ENCODE data around the gene RASGRP1.

RASGRP1 gene

DNA sequence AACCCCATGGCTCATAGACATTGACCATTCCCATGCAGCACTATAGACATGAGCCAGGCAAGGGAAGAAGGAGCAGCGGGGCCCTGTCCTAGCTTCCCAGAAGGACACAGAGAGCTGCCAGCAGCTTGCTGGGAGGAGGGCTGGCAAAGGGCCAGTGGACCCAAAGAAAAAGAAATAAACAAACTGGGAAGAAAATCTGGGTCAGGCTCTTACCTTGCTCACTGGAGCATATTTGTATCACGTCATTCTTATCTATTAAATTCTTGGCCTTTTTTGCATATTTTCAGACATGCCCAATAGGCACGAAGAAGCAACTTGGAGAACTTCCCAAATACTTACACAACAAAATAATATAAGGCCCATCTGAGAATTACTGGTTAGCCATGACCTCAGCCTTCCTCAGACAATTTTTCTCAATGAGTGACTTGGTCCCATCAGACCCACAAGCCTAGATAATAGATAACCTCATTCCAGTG is 28.4 kb downstream of the RASGRP1 start:
- no peak for DNase-seq (ENCODE audit: low read depth, low spot score)

DNA sequence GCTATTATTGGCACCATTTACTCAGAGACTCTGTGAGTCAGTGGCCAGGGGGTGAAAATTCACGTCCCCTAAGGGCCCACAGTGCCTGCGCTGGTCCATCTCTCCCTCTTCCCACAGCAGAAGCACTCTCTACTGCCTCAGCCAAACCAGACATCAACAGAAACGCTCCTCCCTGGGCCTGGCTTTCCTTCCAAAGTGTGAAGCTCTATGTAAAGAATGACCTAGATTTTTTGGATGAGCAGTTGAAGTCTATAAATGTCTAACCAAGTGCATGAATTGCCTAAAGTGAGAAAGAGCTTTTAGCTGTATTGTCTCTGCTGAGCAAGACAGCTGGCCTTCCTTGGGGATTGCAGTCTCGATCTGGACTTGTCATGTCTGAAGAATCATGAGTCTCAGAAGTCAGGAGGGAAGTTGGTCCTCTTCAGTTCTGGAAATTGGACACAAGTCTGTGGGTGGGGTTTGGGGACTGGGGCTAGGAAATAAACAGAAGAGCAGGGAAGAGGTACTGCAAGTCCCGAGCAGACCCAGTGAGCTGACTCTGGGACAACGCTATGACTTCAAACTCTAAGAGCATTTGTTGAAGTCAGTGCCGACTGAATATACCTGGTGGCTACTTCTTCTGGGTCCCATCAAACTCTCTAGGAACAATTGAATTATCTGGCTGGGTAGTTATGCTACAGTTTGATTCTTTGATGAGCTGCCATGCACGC is 29.0 kb downstream of the RASGRP1 start:
- DNase-seq (ENCODE audit: low read depth, low spot score): no peak

- DNase-seq (ENCODE audit: low read depth, low spot score): no peak
Measured at GRCh38 chr15:38534691-38535090, 29.9 kb downstream of the RASGRP1 start.

DNA sequence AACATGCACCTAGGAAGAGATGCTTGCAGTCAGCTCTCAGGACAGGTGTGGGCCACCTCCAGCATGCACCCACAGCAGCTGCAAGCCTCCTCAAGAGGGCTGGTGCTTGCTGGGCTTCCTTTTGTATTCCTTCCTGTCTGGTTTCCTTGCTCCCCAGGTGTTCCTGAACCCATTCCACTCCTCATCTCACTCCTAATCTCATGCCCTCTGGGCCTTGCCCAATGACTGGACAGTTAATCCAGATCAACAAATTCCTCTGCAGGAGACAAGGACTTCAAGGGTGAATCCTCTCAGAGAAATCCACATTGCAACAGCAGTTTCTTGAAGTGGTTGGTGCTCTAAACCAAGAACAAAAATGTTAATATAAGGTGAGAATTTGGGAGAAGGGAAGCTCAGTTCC is 30.7 kb downstream of the RASGRP1 start:
- DNase-seq (ENCODE audit: low read depth, low spot score): no peak

DNA sequence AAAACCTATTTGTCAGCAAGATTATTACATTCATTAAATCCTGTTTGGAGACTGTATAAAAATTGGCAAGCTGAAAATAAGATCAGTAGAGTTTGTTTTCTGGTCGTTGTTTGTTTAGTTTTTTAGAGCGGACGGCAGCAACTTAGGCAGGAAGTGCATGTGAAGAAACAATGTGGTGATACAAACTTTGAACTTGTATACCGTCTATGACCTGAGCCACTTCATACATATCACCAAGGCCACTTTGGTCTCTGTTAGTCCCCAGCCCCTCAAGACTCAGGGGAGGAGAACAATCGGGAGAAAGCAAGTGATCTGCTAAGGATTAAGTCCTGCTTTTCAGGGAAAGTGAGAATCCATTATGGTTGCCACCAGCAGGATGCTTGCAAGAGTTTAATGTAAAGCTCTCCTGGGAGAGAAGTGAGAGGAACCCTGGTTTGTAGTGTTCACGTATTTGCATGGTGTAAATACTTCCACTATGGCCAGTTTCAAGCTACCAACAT is 31.1 kb downstream of the RASGRP1 start:
- no peak for DNase-seq (ENCODE audit: low read depth, low spot score)

GRCh38 chr15:38532728-38533127 is 31.9 kb downstream of the RASGRP1 start:
- no peak for DNase-seq (ENCODE audit: low read depth, low spot score)

DNA sequence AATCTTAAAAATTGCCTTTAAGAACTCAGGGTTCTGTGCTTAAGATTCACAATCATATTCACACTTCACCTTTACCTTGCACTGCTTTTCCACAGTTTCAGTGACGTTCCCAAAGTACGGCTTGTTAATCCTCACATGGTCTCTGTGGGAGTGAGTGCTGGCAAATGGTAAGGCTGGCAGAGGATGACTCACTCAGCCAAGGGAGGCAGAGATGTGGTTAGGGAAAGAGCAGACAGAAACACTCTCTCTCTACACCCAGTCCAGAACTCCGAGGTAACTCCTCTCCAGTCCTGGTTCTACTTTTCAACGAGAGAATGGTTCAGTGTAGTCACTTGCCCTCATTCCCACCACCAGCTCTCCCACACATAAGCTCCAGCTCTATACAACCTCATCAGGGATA is 33.1 kb downstream of the RASGRP1 start:
- DNase-seq (ENCODE audit: low read depth, low spot score): no peak

DNA sequence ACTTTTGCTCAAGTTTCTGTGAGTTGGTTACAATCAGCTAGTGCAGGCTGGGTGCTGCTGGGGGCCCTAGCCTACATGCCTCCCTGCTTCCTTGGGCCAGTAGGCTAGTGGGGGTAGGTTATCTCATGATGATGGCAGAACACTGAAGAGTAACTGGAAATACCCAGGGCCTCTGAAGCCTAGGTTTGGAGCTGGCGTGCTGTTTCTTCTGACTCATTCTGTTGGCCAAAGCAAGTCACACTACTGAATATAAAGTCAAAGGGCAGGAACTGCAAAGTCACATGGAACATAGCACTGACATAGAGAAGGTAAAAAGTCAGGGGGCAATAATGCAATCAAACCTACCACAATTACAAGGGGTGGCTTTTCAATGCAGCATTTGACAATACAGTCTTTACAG is 34.5 kb downstream of the RASGRP1 start:
- no peak for DNase-seq (ENCODE audit: low read depth, low spot score)

DNA sequence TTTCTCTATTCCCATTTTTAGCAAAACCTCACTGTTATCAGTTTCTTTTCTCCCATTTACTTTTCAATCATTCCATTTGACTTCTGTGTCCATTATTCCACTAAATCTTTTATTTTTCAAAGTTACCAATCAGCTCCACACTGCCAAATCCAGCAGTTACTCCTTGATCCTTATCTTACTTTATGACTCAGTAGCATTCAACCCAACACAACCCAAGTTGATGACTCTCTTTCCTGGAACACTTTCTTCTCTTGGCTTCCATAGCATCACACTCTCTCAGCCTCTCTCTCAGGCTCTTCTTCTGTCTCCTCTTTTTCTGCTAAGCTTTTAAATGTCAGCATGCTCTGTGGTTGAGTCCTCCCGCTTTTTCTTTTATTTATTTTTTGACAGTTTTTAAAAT is 36.3 kb downstream of the RASGRP1 start:
- DNase-seq (ENCODE audit: low read depth, low spot score): no peak

- no peak for DNase-seq (ENCODE audit: low read depth, low spot score)
Measured at GRCh38 chr15:38526158-38526557, 38.5 kb downstream of the RASGRP1 start.

- DNase-seq (ENCODE audit: low read depth, low spot score): no peak
Measured at GRCh38 chr15:38525489-38525888, 39.1 kb downstream of the RASGRP1 start.

- DNase-seq (ENCODE audit: low read depth, low spot score): no peak
Measured at GRCh38 chr15:38524156-38524555, 40.5 kb downstream of the RASGRP1 start.

DNA sequence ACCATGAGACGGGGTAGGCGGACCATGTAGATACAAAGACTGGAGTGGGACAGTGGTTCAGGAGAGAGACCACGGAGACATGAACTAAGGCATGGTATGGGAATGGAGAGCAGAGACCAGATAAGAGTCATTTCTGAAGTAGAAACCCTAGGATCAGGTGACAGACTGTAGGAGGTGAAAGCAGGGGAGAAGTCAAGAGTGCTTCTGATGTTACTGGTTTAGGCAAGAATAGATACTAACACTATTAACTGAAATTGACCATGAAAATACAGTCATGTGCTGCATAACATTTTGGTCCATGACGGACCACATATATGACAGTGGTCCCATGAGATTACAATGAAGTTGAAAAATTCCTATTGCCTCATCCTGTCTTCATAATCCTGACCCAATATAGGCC is 41.7 kb downstream of the RASGRP1 start:
- DNase-seq (ENCODE audit: low read depth, low spot score): no peak

DNA sequence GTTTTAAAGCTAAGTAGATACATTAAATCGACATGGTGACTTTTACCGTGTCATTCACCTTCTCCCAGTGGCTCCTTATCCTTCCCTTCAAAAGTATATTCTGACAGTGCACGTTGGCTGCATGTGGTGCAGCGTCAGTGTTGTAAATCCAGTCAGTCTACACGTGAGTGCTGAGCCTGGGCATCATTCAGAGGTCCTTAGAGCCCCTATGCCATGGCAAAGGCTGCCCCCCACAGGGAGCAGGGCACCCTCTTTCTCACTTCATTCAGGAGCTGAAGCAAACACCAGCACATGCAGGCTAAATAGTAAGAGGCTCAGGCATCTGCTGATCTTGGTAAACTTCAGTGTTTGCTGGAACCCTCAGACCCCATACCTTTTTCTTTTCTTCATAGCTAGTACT is 43.3 kb downstream of the RASGRP1 start:
- DNase-seq (ENCODE audit: low read depth, low spot score): no peak

- DNase-seq (ENCODE audit: low read depth, low spot score): no peak
Measured at GRCh38 chr15:38520035-38520434, 44.6 kb downstream of the RASGRP1 start.

GRCh38 chr15:38518084-38518483 is 46.5 kb downstream of the RASGRP1 start:
- DNase-seq (ENCODE audit: low read depth, low spot score): no peak

DNA sequence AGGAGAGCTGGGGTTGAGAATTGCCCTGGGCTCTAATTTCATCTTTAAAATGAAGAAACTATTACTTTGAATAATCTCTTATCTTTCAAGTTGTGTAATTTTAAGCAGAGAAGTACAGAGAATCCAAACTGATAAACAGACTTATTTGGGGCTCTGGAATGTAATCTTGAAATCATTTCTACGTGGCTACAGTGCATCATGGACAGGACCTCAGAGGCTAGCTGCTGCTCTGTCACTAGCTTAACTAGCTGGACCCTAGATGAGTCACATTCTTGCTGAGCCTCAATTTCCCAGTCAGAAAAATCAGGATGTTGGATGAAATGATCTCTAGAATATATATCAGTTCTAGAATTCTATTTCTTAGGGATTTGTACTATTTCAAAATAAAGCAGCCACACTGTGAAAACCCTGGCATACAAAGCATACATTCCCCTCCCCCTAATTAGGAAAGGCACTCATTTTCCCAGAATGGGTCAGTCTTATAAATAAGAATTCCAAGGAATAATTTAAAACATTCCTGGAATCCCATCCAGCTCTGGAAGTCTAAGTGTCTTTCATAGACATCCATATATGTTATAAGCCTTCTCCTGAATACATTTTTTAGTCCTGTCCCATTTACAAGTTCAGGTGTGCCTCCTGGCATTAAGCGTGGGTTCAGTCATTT is 47.2 kb downstream of the RASGRP1 start:
- DNase-seq (ENCODE audit: low read depth, low spot score): no peak

- no peak for DNase-seq (ENCODE audit: low read depth, low spot score)
Measured at GRCh38 chr15:38516626-38517025, 48.0 kb downstream of the RASGRP1 start.

GRCh38 chr15:38514601-38515000 is 50.0 kb downstream of the RASGRP1 start:
- no peak for DNase-seq (ENCODE audit: low read depth, low spot score)

DNA sequence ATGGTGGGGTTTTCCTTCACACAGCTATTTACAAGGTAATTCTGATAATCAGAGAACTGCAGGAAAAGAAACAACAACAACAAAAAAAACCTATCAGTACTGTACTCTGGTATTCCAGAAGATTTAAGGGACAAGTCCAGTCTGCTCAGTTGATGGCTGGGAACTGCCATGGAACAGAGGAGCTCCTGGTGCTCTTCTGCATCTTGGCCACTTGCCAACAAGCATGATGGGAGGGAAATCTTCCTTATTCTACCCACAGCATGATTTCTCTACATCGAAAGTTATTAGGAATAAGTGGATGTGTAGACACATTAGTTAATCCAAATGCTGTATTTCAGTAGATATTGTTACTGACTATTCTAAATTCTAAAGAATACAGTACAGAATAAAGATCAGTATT is 51.7 kb downstream of the RASGRP1 start:
- no peak for DNase-seq (ENCODE audit: low read depth, low spot score)

DNA sequence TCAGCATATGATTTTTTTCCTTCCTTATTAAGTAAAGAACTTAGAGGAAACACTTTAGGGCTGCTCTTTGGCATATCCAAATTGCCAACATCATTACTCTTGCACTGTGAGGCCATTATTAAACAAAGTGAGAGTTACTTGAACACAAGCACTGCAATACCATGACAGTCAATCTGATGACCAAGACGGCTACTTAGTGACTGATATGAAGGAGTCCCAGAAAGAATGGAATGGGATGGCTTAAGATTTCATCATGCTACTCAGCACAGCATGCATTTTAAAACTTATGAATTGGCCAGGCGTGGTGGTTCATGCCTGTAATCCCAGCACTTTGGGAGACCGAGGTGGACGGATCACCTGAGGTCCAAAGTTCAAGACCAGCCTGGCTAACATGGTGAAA is 55.5 kb downstream of the RASGRP1 start:
- DNase-seq (ENCODE audit: low read depth, low spot score): no peak

DNA sequence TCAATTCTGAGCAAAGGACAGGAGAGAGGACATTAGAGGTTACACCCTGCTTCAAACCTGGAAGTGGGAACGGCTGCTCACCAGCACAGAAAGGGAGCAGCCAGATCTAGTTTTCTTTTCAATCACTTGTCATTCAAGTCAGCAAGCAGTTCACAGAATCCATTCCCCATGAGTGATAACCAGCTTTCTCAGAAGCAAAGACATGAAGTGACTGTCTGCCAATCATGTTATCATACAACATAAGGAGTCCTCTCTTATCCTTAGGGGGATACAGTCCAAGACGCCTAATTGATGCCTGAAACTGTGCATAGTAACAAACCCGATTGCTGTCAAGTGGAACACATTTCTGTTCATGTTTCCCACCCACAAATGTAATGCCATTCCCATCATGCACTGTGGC is 56.0 kb downstream of the RASGRP1 start:
- DNase-seq (ENCODE audit: low read depth, low spot score): no peak

DNA sequence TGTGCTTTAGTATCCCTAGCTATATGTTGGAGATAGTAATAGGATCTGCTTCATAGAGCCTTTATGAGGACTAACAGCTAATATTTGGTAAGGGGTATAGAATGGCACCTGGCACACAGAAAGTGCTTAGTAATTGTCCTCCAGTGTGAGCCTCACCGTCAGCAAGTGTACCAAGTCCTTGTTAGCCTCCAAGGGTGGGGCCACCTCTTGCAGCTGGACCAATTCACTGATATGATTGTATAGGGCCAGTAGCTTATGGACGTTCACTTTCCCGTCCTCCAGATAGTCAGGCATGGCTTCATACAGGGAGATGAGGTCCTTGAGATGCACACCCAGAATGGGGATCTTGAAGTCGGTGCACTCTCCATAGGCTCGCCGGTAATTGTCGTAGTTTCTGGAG is 57.0 kb downstream of the RASGRP1 start:
- DNase-seq (ENCODE audit: low read depth, low spot score): no peak
